ELF-1 (cell line): ENCODE results near the gene P3H3.

Experiments used
- DNase-seq: peaks from one replicate; pipeline ENCODE4 v3.0.0-alpha.2; 2016; ENCODE audit warnings: low read depth, low spot score

The P3H3 gene

GRCh38 chr12:6796576-6796975 is 31.6 kb upstream of the P3H3 start:
- no peak for DNase-seq

DNA sequence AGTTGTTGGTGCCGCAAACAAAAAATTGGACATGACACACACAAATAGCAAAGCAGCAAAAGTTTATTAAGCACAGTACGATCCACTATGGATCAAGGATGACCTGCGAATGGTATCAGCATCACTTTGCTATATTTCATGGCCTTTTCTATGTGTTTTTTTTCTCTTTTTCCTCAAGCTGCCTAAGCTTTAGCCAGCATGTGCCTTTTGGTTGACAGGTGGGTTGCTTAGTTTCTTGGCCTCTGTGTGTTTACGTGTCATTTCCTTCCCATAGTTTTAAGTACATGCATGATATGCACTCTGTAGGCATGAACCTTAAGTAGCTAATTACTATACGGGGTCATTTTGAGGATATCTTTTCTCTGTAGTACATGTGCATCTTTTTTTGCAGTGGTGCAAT is 29.1 kb upstream of the P3H3 start:
- DNase-seq = no peak

GRCh38 chr12:6807170-6807569 is 21.0 kb upstream of the P3H3 start:
- DNase-seq = no peak

- DNase-seq = no peak
These were observed 19.2 kb upstream of the P3H3 start for GRCh38 chr12:6809056-6809455.

GRCh38 chr12:6810758-6811157 is 17.4 kb upstream of the P3H3 start:
- DNase-seq = no peak

GRCh38 chr12:6813363-6813762 is 14.8 kb upstream of the P3H3 start:
- DNase-seq = no peak

GRCh38 chr12:6816598-6816997 is 11.6 kb upstream of the P3H3 start:
- no peak for DNase-seq

GRCh38 chr12:6817098-6817497 is 11.1 kb upstream of the P3H3 start:
- DNase-seq = no peak

GRCh38 chr12:6817662-6818157 is 10.5 kb upstream of the P3H3 start:
- DNase-seq = no peak

DNA sequence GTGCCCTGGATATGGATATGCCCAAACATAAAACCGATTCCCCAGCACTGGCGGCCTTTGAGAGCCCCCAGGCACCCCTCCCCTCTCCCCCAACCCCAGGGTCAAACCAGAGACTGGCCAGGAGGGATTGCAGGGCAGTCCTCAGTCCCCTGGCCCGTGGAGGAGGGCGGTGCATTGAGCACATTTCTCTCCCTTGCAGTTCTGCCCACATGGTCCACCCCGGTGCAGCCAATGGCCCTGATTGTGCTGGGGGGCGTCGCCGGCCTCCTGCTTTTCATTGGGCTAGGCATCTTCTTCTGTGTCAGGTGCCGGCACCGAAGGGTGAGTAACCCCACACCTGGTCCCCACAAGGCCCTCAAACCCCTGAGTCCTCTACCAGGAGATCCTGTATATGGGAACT is 10.0 kb upstream of the P3H3 start:
- peak; percentile 25 for DNase-seq

GRCh38 chr12:6818645-6819044 is 9.6 kb upstream of the P3H3 start:
- no peak for DNase-seq

- peak; percentile 7 for DNase-seq
These were observed 8.8 kb upstream of the P3H3 start for GRCh38 chr12:6819106-6820030.

DNA sequence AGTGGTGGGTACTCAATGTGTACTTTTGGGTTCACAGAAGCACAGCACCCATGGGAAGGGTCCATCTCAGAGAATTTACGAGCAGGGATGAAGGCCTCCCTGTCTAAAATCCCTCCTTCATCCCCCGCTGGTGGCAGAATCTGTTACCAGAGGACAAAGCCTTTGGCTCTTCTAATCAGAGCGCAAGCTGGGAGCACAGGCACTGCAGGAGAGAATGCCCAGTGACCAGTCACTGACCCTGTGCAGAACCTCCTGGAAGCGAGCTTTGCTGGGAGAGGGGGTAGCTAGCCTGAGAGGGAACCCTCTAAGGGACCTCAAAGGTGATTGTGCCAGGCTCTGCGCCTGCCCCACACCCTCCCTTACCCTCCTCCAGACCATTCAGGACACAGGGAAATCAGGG is 8.0 kb upstream of the P3H3 start:
- DNase-seq = peak; percentile 6

DNA sequence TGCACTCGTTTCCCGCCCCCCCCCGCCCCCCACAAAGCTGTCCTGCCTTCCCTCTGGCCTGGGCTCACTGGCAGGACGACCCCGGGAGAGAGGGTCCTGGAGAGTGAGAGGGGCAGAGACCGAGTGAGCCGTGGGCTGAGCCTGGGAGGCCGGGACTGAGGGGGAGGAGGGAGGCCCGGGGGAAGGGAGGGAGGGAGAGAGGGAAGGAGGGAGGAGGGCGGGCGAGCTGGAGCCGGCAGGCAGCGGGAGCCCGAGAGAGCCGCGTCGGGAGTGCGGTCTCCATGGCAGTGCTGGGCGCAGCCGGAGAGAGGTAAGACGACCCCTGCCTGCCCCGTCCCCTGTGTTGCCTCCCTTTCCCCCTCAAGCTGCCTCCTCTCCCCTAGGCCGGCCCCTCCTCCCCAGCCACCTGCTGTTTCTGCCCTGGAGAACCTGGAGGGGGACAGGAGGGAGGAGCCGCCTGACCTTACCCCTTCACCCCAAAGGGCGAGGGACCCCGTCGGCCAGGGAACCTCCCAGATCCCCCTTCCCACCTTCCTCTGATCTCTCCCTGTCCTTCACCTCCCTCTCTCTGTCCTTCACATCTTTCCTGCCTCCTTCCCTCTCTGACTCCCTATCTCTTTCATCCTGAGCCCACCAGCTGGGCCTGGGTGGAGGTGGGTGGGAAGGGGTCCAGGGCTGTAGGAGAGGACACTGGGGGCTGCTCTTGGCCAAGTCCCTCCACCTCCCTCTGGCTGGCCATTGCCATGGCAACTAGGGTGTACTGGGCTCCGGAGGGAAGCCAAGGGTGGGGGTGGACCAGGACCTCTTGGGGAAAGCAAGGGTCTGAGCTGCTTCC is 6.4 kb upstream of the P3H3 start, which contains the start of gene GPR162:
Gene GPR162 (plus strand): TSS at position 231 of the 835 bp plus-strand sequence. CDS start 2,078 bp downstream, outside the sequence.
- DNase-seq = peak; percentile 71

DNA sequence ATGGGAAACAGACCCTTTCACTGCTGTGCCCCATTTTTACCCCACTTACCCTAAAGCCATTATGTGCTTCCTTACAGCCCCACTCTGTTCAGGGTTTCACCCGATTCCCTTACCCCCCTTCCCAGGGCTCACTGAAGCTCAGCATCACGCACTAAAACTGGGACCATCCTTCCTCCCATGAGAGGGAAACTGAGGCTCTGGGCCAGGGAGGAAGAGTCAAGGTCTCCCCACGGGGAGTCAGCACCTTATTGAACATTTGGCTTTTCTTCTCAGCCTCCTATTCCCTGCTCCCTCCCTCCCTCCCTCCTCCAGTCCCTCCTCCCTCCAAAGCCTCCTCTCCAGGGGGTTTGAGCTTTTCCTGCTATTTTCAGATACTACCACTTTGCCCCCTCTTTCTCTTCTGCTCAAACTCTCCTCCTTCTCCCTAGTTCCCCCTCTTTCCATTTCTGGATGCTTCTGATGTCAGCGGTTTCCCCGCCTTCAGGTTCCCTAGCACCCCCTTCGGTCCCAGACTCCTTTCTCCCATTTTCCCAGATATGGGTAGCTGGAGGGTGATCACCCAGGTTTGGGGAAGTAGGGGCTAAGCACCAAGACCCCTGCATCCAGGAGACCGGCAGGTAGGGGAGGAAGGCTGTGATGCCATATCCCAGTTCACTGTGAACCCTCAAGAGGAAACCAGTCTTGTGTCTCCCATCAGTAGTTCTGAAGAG is 5.6 kb upstream of the P3H3 start:
- DNase-seq = no peak

DNA sequence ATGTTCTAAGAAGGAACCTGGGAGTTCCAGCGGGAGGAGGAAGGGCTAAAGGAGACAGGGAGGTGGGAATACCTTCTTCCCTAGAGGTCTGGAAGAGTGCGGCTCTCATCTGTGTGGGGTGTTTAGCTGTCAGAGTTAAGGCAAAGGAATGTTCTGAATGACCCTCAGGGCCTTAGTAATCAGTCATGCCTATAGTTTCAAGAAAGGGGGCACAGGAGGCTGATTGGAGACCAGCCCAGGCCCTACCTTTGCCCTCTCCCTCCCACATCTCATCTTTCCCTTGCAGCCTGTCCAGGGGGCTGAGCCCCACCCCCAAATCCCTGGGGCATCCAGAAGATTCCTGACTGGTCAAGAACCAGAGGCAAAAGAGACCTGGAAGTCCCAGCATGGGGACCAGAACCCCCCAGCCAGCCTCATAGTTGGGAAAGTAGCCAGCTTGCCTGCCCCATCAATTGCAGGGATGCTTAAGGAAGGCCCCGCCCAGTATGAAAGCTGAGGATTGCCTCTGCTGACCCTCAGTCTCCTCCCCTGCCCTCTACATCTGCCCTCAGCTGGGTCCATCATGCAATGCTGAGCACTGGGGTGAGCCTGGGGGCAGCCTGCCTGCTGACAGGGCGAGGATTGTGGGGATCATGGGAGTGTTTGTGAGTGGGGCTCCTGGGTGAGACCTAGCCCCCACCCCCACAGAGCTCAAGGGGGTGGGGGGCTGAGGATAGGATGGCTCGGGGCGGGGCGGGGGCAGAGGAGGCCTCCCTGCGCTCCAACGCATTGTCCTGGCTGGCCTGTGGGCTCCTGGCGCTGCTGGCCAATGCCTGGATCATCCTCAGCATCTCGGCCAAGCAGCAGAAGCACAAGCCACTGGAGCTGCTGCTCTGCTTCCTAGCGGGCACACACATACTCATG is 4.8 kb upstream of the P3H3 start:
- DNase-seq = peak; percentile 84

GRCh38 chr12:6824085-6824775 is 4.0 kb upstream of the P3H3 start:
- DNase-seq = peak; percentile 10

DNA sequence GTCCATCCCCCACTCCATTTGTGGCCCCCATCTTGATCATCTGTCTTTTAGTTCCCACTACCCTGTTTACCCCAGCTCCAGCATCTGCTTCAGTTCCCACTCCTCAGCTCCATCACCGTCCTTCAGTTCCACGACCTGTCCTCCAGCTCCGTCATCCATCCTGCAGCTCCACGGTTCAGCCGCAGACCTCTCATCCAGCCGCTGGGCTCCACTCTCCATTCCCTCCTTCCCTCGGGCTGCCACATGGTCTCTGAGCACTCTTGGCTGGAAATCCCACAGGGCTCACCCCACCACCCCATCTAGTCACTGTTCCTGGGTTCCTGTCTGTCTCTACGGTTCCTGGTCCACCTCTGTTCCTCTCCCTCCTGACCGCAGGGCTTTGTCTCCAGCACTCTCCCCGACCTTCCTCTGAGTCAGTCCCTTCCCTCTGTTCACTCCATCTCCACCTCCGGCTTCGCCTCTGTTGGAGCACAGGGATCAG is 3.3 kb upstream of the P3H3 start:
- DNase-seq = peak; percentile 11

DNA sequence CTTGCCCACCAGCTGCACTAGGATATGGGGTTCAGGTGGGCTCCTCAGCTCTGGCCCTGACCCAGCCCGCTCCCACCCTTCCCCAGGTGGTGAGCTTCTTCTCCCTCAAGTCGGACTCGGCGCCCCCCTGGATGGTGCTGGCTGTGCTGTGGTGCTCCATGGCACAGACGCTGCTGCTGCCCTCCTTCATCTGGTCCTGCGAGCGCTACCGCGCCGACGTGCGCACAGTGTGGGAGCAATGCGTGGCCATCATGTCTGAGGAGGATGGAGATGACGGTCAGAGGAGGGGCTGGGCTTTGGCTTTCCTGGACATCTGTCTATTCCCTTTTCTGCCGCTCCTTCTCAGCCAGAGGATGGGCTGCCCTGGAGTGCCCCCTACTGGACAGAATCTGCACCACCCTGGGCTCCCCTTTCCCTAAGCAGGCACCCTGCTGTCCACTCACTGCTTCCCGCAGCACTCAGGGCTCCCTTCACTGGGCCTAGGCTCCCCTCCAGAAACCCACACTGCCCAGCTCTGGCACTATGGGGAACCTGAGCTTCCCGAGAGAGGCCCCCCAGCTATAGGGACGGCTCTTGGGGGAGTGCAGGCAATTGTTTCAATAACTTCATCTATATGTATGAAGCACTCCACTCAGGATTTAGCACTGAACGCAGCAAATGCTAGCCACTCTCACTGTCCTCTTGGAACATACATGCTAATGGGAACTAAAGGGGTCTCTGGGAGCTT is 2.6 kb upstream of the P3H3 start:
- DNase-seq = peak; percentile 96
